Measurements from ENCODE around the gene SLC20A1. TPM values are rescaled to one million over a fixed set of nuclear protein-coding genes. Genes with fewer than 3 reads are reported as not detected.

SLC20A1 gene
- total RNA-seq, 1 donor from 2014 or later, result 114 TPM

GRCh38 chr2:112691881-112692281, 46.1 kb downstream of the SLC20A1 start:
- no peaks in the 10 kb centered on the region for H3K9me3 Mint-ChIP-seq
- peaks cover 11% of the 10 kb centered on the region for H3K4me1 Mint-ChIP-seq
- H3K27me3 Mint-ChIP-seq (ENCODE audit: low read depth), result no peaks in the 10 kb centered on the region

GRCh38 chr2:112692495-112692911, 46.8 kb downstream of the SLC20A1 start:
- Mint-ChIP-seq H3K36me3 (ENCODE audit: low read depth) (no peaks in the 10 kb centered on the region), H3K4me3 (no peak overlapping the region), H3K4me1 (peaks cover 11% of the 10 kb centered on the region), H3K9me3 (no peaks in the 10 kb centered on the region), H3K27me3 (ENCODE audit: low read depth) (no peaks in the 10 kb centered on the region), H3K27ac (ENCODE audit: unreplicated experiment) (no peak overlapping the region)
- DNase-seq (ENCODE audit: low read depth, low spot score), result no peak
- TF ChIP-seq CTCF (conservative IDR thresholded peaks at IDR 0.05), result no peak

More at GRCh38 chr2:112691881-112692281, 46.1 kb downstream of the SLC20A1 start:
- TF ChIP-seq CTCF (conservative IDR thresholded peaks at IDR 0.05), result no peak
- H3K4me3 Mint-ChIP-seq, result no peak overlapping the region
- DNase-seq (ENCODE audit: low read depth, low spot score), result no peak
- H3K36me3 Mint-ChIP-seq (ENCODE audit: low read depth), result no peaks in the 10 kb centered on the region
- H3K27ac Mint-ChIP-seq (ENCODE audit: unreplicated experiment), result no peak overlapping the region

GRCh38 chr2:112692918-112693317, 47.2 kb downstream of the SLC20A1 start:
- Mint-ChIP-seq H3K27me3 (ENCODE audit: low read depth) (no peaks in the 10 kb centered on the region), H3K36me3 (ENCODE audit: low read depth) (no peaks in the 10 kb centered on the region), H3K4me1 (peaks cover 11% of the 10 kb centered on the region), H3K9me3 (no peaks in the 10 kb centered on the region), H3K27ac (ENCODE audit: unreplicated experiment) (no peak overlapping the region), H3K4me3 (no peak overlapping the region)
- no peak for DNase-seq (ENCODE audit: low read depth, low spot score)
- TF ChIP-seq CTCF (conservative IDR thresholded peaks at IDR 0.05), result no peak

GRCh38 chr2:112693596-112693995, 47.9 kb downstream of the SLC20A1 start:
- Mint-ChIP-seq H3K9me3 (no peaks in the 10 kb centered on the region), H3K27me3 (ENCODE audit: low read depth) (no peaks in the 10 kb centered on the region), H3K36me3 (ENCODE audit: low read depth) (no peaks in the 10 kb centered on the region), H3K4me1 (peaks cover 11% of the 10 kb centered on the region), H3K4me3 (no peak overlapping the region), H3K27ac (ENCODE audit: unreplicated experiment) (peak overlapping the region; percentile 28)
- no peak for TF ChIP-seq CTCF (conservative IDR thresholded peaks at IDR 0.05)
- no peak for DNase-seq (ENCODE audit: low read depth, low spot score)

- no peak for TF ChIP-seq CTCF (conservative IDR thresholded peaks at IDR 0.05)
Measured at GRCh38 chr2:112694182-112694581, 48.4 kb downstream of the SLC20A1 start.

More at GRCh38 chr2:112694182-112694581, 48.4 kb downstream of the SLC20A1 start:
- no peak for DNase-seq (ENCODE audit: low read depth, low spot score)
- Mint-ChIP-seq H3K27ac (ENCODE audit: unreplicated experiment) (no peak overlapping the region), H3K4me3 (no peak overlapping the region), H3K27me3 (ENCODE audit: low read depth) (no peaks in the 10 kb centered on the region), H3K36me3 (ENCODE audit: low read depth) (no peaks in the 10 kb centered on the region), H3K4me1 (peaks cover 11% of the 10 kb centered on the region), H3K9me3 (no peaks in the 10 kb centered on the region)
